ENCODE data around the gene MDFI. TPM values are rescaled to one million over a fixed set of nuclear protein-coding genes. Genes with fewer than 3 reads are reported as not detected.

MDFI gene
- total and polyA plus RNA-seq, 2 experiments from 2014 or later: 27.5 to 137 TPM

- no peaks in the 10 kb centered on the region for H3K36me3 ChIP-seq
- H3K9me3 ChIP-seq (ENCODE audit: low read depth): no peaks in the 10 kb centered on the region
- H3K4me1 ChIP-seq (ENCODE audit: low read depth): no peaks in the 10 kb centered on the region
- no peaks in the 10 kb centered on the region for H3K27me3 ChIP-seq
- no peak for TF ChIP-seq CTCF (IDR thresholded peaks at IDR 0.05; ENCODE audit: low read depth, low read length)
- no peak overlapping the region for H3K27ac ChIP-seq
- no peak overlapping the region for H3K4me3 ChIP-seq
- no peak for DNase-seq (ENCODE audit: low read depth in 1 of 2, low spot score in 1 of 2)
Measured at GRCh38 chr6:41677124-41677921, 39.1 kb downstream of the MDFI start.

- Histone ChIP-seq H3K9me3 (ENCODE audit: low read depth) (no peaks in the 10 kb centered on the region), H3K27me3 (no peaks in the 10 kb centered on the region), H3K36me3 (no peaks in the 10 kb centered on the region), H3K27ac (no peak overlapping the region), H3K4me1 (ENCODE audit: low read depth) (no peaks in the 10 kb centered on the region), H3K4me3 (no peak overlapping the region)
- DNase-seq (ENCODE audit: low read depth in 1 of 2, low spot score in 1 of 2): no peak
- no peak for TF ChIP-seq CTCF (IDR thresholded peaks at IDR 0.05; ENCODE audit: low read depth, low read length)
Measured at GRCh38 chr6:41678511-41679084, 40.3 kb downstream of the MDFI start.

- Histone ChIP-seq H3K27me3 (no peaks in the 10 kb centered on the region), H3K36me3 (no peaks in the 10 kb centered on the region), H3K9me3 (ENCODE audit: low read depth) (no peaks in the 10 kb centered on the region), H3K4me3 (no peak overlapping the region), H3K4me1 (ENCODE audit: low read depth) (no peaks in the 10 kb centered on the region), H3K27ac (no peak overlapping the region)
- DNase-seq (ENCODE audit: low read depth in 1 of 2, low spot score in 1 of 2): no peak
- TF ChIP-seq CTCF (IDR thresholded peaks at IDR 0.05; ENCODE audit: low read depth, low read length): no peak
Measured at GRCh38 chr6:41679696-41680095, 41.4 kb downstream of the MDFI start.

- no peaks in the 10 kb centered on the region for H3K36me3 ChIP-seq
- no peaks in the 10 kb centered on the region for H3K27me3 ChIP-seq
- no peaks in the 10 kb centered on the region for H3K9me3 ChIP-seq (ENCODE audit: low read depth)
- H3K27ac ChIP-seq: no peak overlapping the region
- no peak for DNase-seq (ENCODE audit: low read depth in 1 of 2, low spot score in 1 of 2)
- TF ChIP-seq CTCF (IDR thresholded peaks at IDR 0.05; ENCODE audit: low read depth, low read length): no peak
- no peaks in the 10 kb centered on the region for H3K4me1 ChIP-seq (ENCODE audit: low read depth)
- no peak overlapping the region for H3K4me3 ChIP-seq
Measured at GRCh38 chr6:41680182-41680965, 42.1 kb downstream of the MDFI start.

GRCh38 chr6:41682056-41682477, 43.8 kb downstream of the MDFI start:
- DNase-seq (ENCODE audit: low read depth in 1 of 2, low spot score in 1 of 2): peak; percentile 96
- Histone ChIP-seq H3K27ac (no peak overlapping the region), H3K27me3 (no peaks in the 10 kb centered on the region), H3K36me3 (no peaks in the 10 kb centered on the region), H3K4me1 (ENCODE audit: low read depth) (no peaks in the 10 kb centered on the region), H3K4me3 (no peak overlapping the region), H3K9me3 (ENCODE audit: low read depth) (no peaks in the 10 kb centered on the region)
- TF ChIP-seq CTCF (IDR thresholded peaks at IDR 0.05; ENCODE audit: low read depth, low read length): peak; percentile 92

Data from cardiac muscle cell (in vitro differentiated cells and primary cell).